GM19035 (cell line): ENCODE data around the gene CEBPE.

ENCODE experiments used
- ATAC-seq: cut with Tn5 transposase; IDR thresholded peaks from one replicate; pipeline ENCODE4 v1.9.1; 2021; ENCODE audit not compliant: unreplicated experiment

Gene CEBPE

GRCh38 chr14:23145794-23146350, 26.8 kb upstream of the CEBPE start:
- ATAC-seq, result no peak

GRCh38 chr14:23143911-23144310, 24.9 kb upstream of the CEBPE start:
- ATAC-seq, result no peak

GRCh38 chr14:23142826-23143225, 23.8 kb upstream of the CEBPE start:
- ATAC-seq, result no peak

GRCh38 chr14:23141706-23142444, 22.8 kb upstream of the CEBPE start:
- no peak for ATAC-seq

- no peak for ATAC-seq
These were observed 21.3 kb upstream of the CEBPE start for GRCh38 chr14:23140371-23140770.

GRCh38 chr14:23139874-23140273, 20.8 kb upstream of the CEBPE start:
- ATAC-seq, result no peak

- no peak for ATAC-seq
These were observed 18.9 kb upstream of the CEBPE start for GRCh38 chr14:23137813-23138535.

GRCh38 chr14:23137192-23137812, 18.2 kb upstream of the CEBPE start:
- no peak for ATAC-seq

GRCh38 chr14:23136566-23137133, 17.6 kb upstream of the CEBPE start:
- no peak for ATAC-seq

- no peak for ATAC-seq
These were observed 13.9 kb upstream of the CEBPE start for GRCh38 chr14:23132970-23133369.

- no peak for ATAC-seq
These were observed 12.4 kb upstream of the CEBPE start for GRCh38 chr14:23131482-23131881.

- ATAC-seq, result no peak
These were observed 11.8 kb upstream of the CEBPE start for GRCh38 chr14:23130871-23131270.

GRCh38 chr14:23129759-23130316, 10.8 kb upstream of the CEBPE start:
- no peak for ATAC-seq

GRCh38 chr14:23128969-23129758, 10.1 kb upstream of the CEBPE start:
- no peak for ATAC-seq

- ATAC-seq, result no peak
These were observed 8.8 kb upstream of the CEBPE start for GRCh38 chr14:23127861-23128260.

GRCh38 chr14:23126548-23127278, 7.7 kb upstream of the CEBPE start:
- no peak for ATAC-seq

- ATAC-seq, result no peak
These were observed 7.0 kb upstream of the CEBPE start for GRCh38 chr14:23125933-23126524.

- no peak for ATAC-seq
These were observed 6.0 kb upstream of the CEBPE start for GRCh38 chr14:23125011-23125410.

- ATAC-seq, result no peak
These were observed 5.4 kb upstream of the CEBPE start for GRCh38 chr14:23124337-23124954.
